Neural cell (in vitro differentiated cells): ENCODE results near the gene CD81. TPM values are rescaled to one million over a fixed set of nuclear protein-coding genes. Genes with fewer than 3 reads are reported as not detected.

Experiments used
- H2AFZ ChIP-seq: fragments of 200-600, 300-800 bp; sonication (generic), shearing (Covaris generic); 2 replicates; pipeline ENCODE4 v1.6.0; 2014; ENCODE audit warnings: low read depth, mild to moderate bottlenecking, antibody characterized with exemption, low read length, moderate library complexity
- H3F3A ChIP-seq: fragments of 200-600 bp; shearing (Covaris generic); 2 replicates; pipeline ENCODE4 v1.6.1; 2016; ENCODE audit warnings: mild to moderate bottlenecking, moderate library complexity, mixed read lengths, antibody characterized with exemption, low read length; ENCODE audit not compliant: insufficient read depth, poor library complexity, severe bottlenecking
- H3K27ac ChIP-seq: fragments of 200-600, 300-800 bp; sonication (generic), shearing (Covaris generic); 2 replicates; pipeline ENCODE4 v1.5.1; 2014; ENCODE audit warnings: mild to moderate bottlenecking, low read length, moderate library complexity
- H3K27me3 ChIP-seq: fragments of 300-800, 200-600 bp; sonication (generic), shearing (Covaris generic); 2 replicates; pipeline ENCODE4 v1.6.0; 2014; ENCODE audit warnings: mild to moderate bottlenecking, low read depth, low read length, moderate library complexity; ENCODE audit not compliant: insufficient read depth
- H3K36me3 ChIP-seq: fragments of 300-800, 200-600 bp; sonication (generic), shearing (Covaris generic); 2 replicates; pipeline ENCODE4 v1.5.1; 2014; ENCODE audit warnings: mild to moderate bottlenecking, antibody characterized with exemption, low read length, moderate library complexity; ENCODE audit not compliant: insufficient read depth
- H3K4me2 ChIP-seq: fragments of 300-800, 200-600 bp; sonication (generic), shearing (Covaris generic); 2 replicates; pipeline ENCODE4 v1.6.0; 2014; ENCODE audit warnings: mild to moderate bottlenecking, low read length
- H3K4me3 ChIP-seq: fragments of 300-800, 200-600 bp; sonication (generic), shearing (Covaris generic); 2 replicates; pipeline ENCODE4 v1.5.1; 2014; ENCODE audit warnings: mild to moderate bottlenecking, low read length, moderate library complexity
- H3K79me2 ChIP-seq: fragments of 200-600 bp; shearing (Covaris generic); replicated peaks from 2 replicates; pipeline ENCODE4 v1.6.0; 2014; ENCODE audit warnings: mild to moderate bottlenecking, low read length, moderate library complexity; ENCODE audit not compliant: insufficient read depth
- H3K9ac ChIP-seq: fragments of 300-800, 200-600 bp; sonication (generic), shearing (Covaris generic); 2 replicates; pipeline ENCODE4 v1.6.1; 2016; ENCODE audit warnings: mild to moderate bottlenecking, low read length, mixed read lengths
- H3K9me2 ChIP-seq: fragments of 200-600 bp; shearing (Covaris generic); 2 replicates; pipeline ENCODE4 v1.6.1; 2016; ENCODE audit warnings: mild to moderate bottlenecking, low read length, mixed read lengths; ENCODE audit not compliant: insufficient read depth
- H3K9me3 ChIP-seq: fragments of 200-600, 300-800 bp; sonication (generic), shearing (Covaris generic); 2 replicates; pipeline ENCODE4 v1.6.1; 2016; ENCODE audit warnings: mild to moderate bottlenecking, mixed run types, low read length, moderate library complexity, mixed read lengths
- H4K20me1 ChIP-seq: fragments of 200-600 bp; shearing (Covaris generic); 2 replicates; pipeline ENCODE4 v1.6.1; 2016; ENCODE audit warnings: mild to moderate bottlenecking, mixed run types; ENCODE audit not compliant: insufficient read depth
- CTCF ChIP-seq: fragments of 450-650 bp; IDR thresholded peaks from 2 replicates; pipeline ENCODE4 v1.5.1; 2014; ENCODE audit warnings: antibody characterized with exemption, mild to moderate bottlenecking, moderate library complexity; ENCODE audit not compliant: poor library complexity, severe bottlenecking
- EP300 ChIP-seq: fragments of 450-650 bp; conservative IDR thresholded peaks from 2 replicates; pipeline ENCODE4 v1.6.1; 2014; ENCODE audit warnings: antibody characterized with exemption, mild to moderate bottlenecking, moderate library complexity; ENCODE audit not compliant: poor library complexity, severe bottlenecking
- EZH2 ChIP-seq: fragments of 200-600, 300-800 bp; shearing (Covaris generic), sonication (generic); IDR thresholded peaks from 2 replicates; pipeline ENCODE4 v1.6.1; 2014; ENCODE audit warnings: antibody characterized with exemption, low read length, borderline replicate concordance, mild to moderate bottlenecking; ENCODE audit not compliant: insufficient read depth, poor library complexity, severe bottlenecking
- MXI1 ChIP-seq: fragments of 450-650 bp; conservative IDR thresholded peaks from 2 replicates; pipeline ENCODE4 v1.6.1; 2014; ENCODE audit warnings: antibody characterized with exemption, mild to moderate bottlenecking; ENCODE audit not compliant: poor library complexity, severe bottlenecking
- POLR2AphosphoS5 ChIP-seq: IDR thresholded peaks from 2 replicates; pipeline ENCODE4 v1.6.1; 2012
- RAD21 ChIP-seq: fragments of 450-650 bp; conservative IDR thresholded peaks from 2 replicates; pipeline ENCODE4 v1.6.1; 2014; ENCODE audit warnings: antibody characterized with exemption, mild to moderate bottlenecking, moderate library complexity
- REST ChIP-seq: IDR thresholded peaks from 2 replicates; pipeline ENCODE4 v1.6.1; 2012; ENCODE audit warnings: borderline replicate concordance
- SMC3 ChIP-seq: fragments of 450-650 bp; conservative IDR thresholded peaks from 2 replicates; pipeline ENCODE4 v1.6.1; 2014; ENCODE audit warnings: antibody characterized with exemption, mild to moderate bottlenecking, moderate library complexity; ENCODE audit not compliant: poor library complexity
- TAF1 ChIP-seq: IDR thresholded peaks from 2 replicates; pipeline ENCODE4 v1.6.1; 2012; ENCODE audit warnings: low read depth
- polyA plus RNA-seq: library from polyadenylated mRNA; depleted of rRNA; stranded (reverse); fragments of >200 nt; gene quantifications from 2 replicates; pipeline ENCODE4 v1.2.3, GENCODE V29; 2014

Gene CD81
- polyA plus RNA-seq, 1 donor from 2014 or later, result 97.8 TPM

- Histone ChIP-seq H3K9me2 (no peaks in the 10 kb centered on the region), H3K4me3 (peak overlapping the region; percentile 86), H4K20me1 (no peaks in the 10 kb centered on the region), H3K79me2 (peaks cover 13% of the 10 kb centered on the region), H3F3A (no peaks in the 10 kb centered on the region), H3K36me3 (no peaks in the 10 kb centered on the region), H3K9ac (peak overlapping the region; percentile 98), H3K4me2 (peak overlapping the region; percentile 84), H3K9me3 (no peaks in the 10 kb centered on the region), H3K27ac (peak overlapping the region; percentile 94), H2AFZ (peak overlapping the region; percentile 86), H3K27me3 (no peaks in the 10 kb centered on the region)
- no peak for TF ChIP-seq RAD21
- TF ChIP-seq CTCF, result no peak
- TF ChIP-seq EZH2, result no peak
- TF ChIP-seq EP300, result no peak
- TF ChIP-seq POLR2AphosphoS5, result no peak
- TF ChIP-seq TAF1, result no peak
- no peak for TF ChIP-seq MXI1
- TF ChIP-seq REST, result no peak
- no peak for TF ChIP-seq SMC3
Observed at GRCh38 chr11:2399488-2400068, 22.5 kb downstream of the CD81 start.

- Histone ChIP-seq H3K27ac (peak within 1 kb of the TSS; percentile 94), H3K79me2 (peaks cover 13% of the 10 kb centered on the region)
Observed at GRCh38 chr11:2400069-2400761, 23.1 kb downstream of the CD81 start, which contains the start of gene TSSC4. Gene TSSC4, plus strand, starts transcription at chr11:2400750. Its CDS starts 1,884 bp downstream, at chr11:2402634.

More at GRCh38 chr11:2400069-2400761, 23.1 kb downstream of the CD81 start, which contains the start of gene TSSC4:
- peak within 1 kb of the TSS; percentile 86 for H3K4me3 ChIP-seq
- H3K9me3 ChIP-seq, result no peaks in the 10 kb centered on the region
- no peaks in the 10 kb centered on the region for H4K20me1 ChIP-seq
- H3F3A ChIP-seq, result no peaks in the 10 kb centered on the region
- H3K36me3 ChIP-seq, result no peaks in the 10 kb centered on the region
- H2AFZ ChIP-seq, result peak within 1 kb of the TSS; percentile 86
- no peaks in the 10 kb centered on the region for H3K9me2 ChIP-seq
- no peaks in the 10 kb centered on the region for H3K27me3 ChIP-seq
- TF ChIP-seq POLR2AphosphoS5 (peak; percentile 94), REST (peak; percentile 87), CTCF (peak; percentile 100), SMC3 (peak; percentile 92), MXI1 (peak; percentile 70), EZH2 (no peak), RAD21 (peak; percentile 94), TAF1 (peak; percentile 91), EP300 (peak; percentile 84)
- H3K9ac ChIP-seq, result peak within 1 kb of the TSS; percentile 98
- H3K4me2 ChIP-seq, result peak within 1 kb of the TSS; percentile 99
